ENCODE data around the gene PPP1CA.

PPP1CA gene

GRCh38 chr11:67379061-67380058 is 22.3 kb downstream of the PPP1CA start:
- no peak for DNase-seq

- no peak for DNase-seq
Measured at GRCh38 chr11:67378544-67378943, 23.1 kb downstream of the PPP1CA start.

GRCh38 chr11:67376873-67377808 is 24.5 kb downstream of the PPP1CA start:
- no peak for DNase-seq

GRCh38 chr11:67376063-67376820 is 25.4 kb downstream of the PPP1CA start:
- DNase-seq: no peak

- no peak for DNase-seq
Measured at GRCh38 chr11:67375320-67376055, 26.2 kb downstream of the PPP1CA start.

- no peak for DNase-seq
Measured at GRCh38 chr11:67374571-67375281, 26.9 kb downstream of the PPP1CA start.

GRCh38 chr11:67373648-67374570 is 27.7 kb downstream of the PPP1CA start:
- DNase-seq: peak; percentile 20

GRCh38 chr11:67372993-67373647 is 28.5 kb downstream of the PPP1CA start, which contains the start of gene CLCF1:
Gene CLCF1, minus strand, starts transcription at chr11:67373598. Its CDS starts 59 bp downstream, at chr11:67373539.
- DNase-seq: no peak

GRCh38 chr11:67372321-67372992 is 29.2 kb downstream of the PPP1CA start:
- DNase-seq: no peak

- DNase-seq: no peak
Measured at GRCh38 chr11:67371911-67372320, 29.7 kb downstream of the PPP1CA start.

GRCh38 chr11:67371189-67371910 is 30.3 kb downstream of the PPP1CA start:
- no peak for DNase-seq

GRCh38 chr11:67370351-67371076 is 31.1 kb downstream of the PPP1CA start:
- DNase-seq: no peak

GRCh38 chr11:67369801-67370284 is 31.8 kb downstream of the PPP1CA start:
- DNase-seq: no peak

GRCh38 chr11:67369275-67369674 is 32.4 kb downstream of the PPP1CA start:
- no peak for DNase-seq

GRCh38 chr11:67368621-67369020 is 33.0 kb downstream of the PPP1CA start:
- DNase-seq: no peak

- DNase-seq: no peak
Measured at GRCh38 chr11:67367761-67368227, 33.9 kb downstream of the PPP1CA start.

All from DMS153 (cell line).